GM13976 (cell line): ENCODE data around the gene TBATA.
"Not testable (repeated sequence)": the region's sequence is repeated elsewhere in the genome, so short reads cannot be mapped to it uniquely, and the experiment has no call there.

ENCODE experiments used
- DNase-seq: peaks from one replicate; pipeline ENCODE4 v3.0.0; 2012; ENCODE audit warnings: low spot score
- CTCF ChIP-seq: IDR thresholded peaks from 2 replicates; pipeline ENCODE4 v1.5.1; 2012; ENCODE audit warnings: borderline replicate concordance, mild to moderate bottlenecking; ENCODE audit not compliant: insufficient read depth; ENCODE audit errors: extremely low read depth, missing control alignments, control extremely low read depth
- in situ Hi-C: fragments of 300-500 bp; cut with MboI; formaldehyde crosslinking; loops from one replicate; pipeline ENCODE4 v1.12.0; 2022; ENCODE audit warnings: low sequenced_read_pairs, mixed read lengths, inconsistent platforms; ENCODE audit not compliant: unreplicated experiment

The TBATA gene

GRCh38 chr10:70772627-70773026 lies 12.6 kb downstream of the TBATA start:
- no peak for TF ChIP-seq CTCF
- in situ Hi-C loops: loop anchor here (25.0 kb wide), 1 partner anchor 310 kb away; no protein-coding TSS in a partner anchor
- peak; percentile 12 for DNase-seq

GRCh38 chr10:70771311-70772194 lies 13.6 kb downstream of the TBATA start:
- DNase-seq: peak; percentile 11
- in situ Hi-C loops: loop anchor here (25.0 kb wide), 1 partner anchor 309 kb away; no protein-coding TSS in a partner anchor
- TF ChIP-seq CTCF: no peak

- not testable (repeated sequence) for DNase-seq
- in situ Hi-C loops: loop anchor here (25.0 kb wide), 1 partner anchor 308 kb away; no protein-coding TSS in a partner anchor
These were observed 14.7 kb downstream of the TBATA start for GRCh38 chr10:70770516-70770915.

- DNase-seq: peak; percentile 5
- in situ Hi-C loops: loop anchor here (25.0 kb wide), 1 partner anchor 308 kb away; no protein-coding TSS in a partner anchor
- no peak for TF ChIP-seq CTCF
These were observed 15.2 kb downstream of the TBATA start for GRCh38 chr10:70770001-70770400.

- no peak for DNase-seq
- no peak for TF ChIP-seq CTCF
- in situ Hi-C loops: loop anchor here (10.0 to 25.0 kb wide), 2 partner anchors 214 to 307 kb away; no protein-coding TSS in a partner anchor
These were observed 16.1 kb downstream of the TBATA start for GRCh38 chr10:70769121-70769520.

- not testable (repeated sequence) for DNase-seq
- in situ Hi-C loops: loop anchor here (10.0 to 25.0 kb wide), 2 partner anchors 213 to 306 kb away; no protein-coding TSS in a partner anchor
These were observed 17.0 kb downstream of the TBATA start for GRCh38 chr10:70768026-70768685.

- TF ChIP-seq CTCF: no peak
- in situ Hi-C loops: loop anchor here (10.0 to 25.0 kb wide), 2 partner anchors 211 to 304 kb away; no protein-coding TSS in a partner anchor
- no peak for DNase-seq
These were observed 19.2 kb downstream of the TBATA start for GRCh38 chr10:70765794-70766594.
